ENCODE results near the gene ZNF219. TPM values are rescaled to one million over a fixed set of nuclear protein-coding genes. Genes with fewer than 3 reads are reported as not detected.

ZNF219 gene
- polyA plus RNA-seq, 2 donors = 39.9 to 42.2 TPM

DNA sequence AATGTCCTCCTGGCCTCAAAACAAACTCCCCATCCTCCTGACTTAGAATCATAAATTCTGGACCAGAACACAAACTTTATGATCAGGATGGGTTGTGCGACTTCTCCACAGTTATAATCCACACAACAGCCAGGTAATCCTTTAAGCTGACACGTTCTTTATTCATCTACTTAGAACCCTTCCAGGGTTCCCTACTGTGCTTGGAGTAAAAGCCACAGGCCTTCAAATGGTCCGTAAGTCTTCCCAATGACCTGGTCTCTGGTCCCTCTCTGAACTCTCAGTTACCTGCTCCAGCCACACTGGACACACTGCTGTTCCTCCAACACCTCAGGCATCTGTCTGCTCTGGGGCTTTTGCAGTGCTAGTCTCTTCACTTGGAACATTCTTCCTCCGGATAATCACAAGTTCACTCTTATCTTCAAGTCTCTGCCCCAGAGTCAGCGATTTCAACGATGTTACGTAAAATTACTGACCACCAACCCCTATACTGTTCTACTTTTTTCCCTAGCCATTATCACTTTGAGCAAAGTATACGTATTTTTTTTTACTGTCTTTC is 58.0 kb downstream of the ZNF219 start:
- H3K9me3 ChIP-seq (ENCODE audit: control insufficient read depth in 2 of 2, insufficient read depth in 1 of 2, low read depth in 1 of 2, low read length in 1 of 2) = no peaks in the 10 kb centered on the region
- WGBS, 2 donors = 64 to 70% methylated on average over 8 of the region's 8 CpGs

More for the DNA sequence above, 58.0 kb downstream of the ZNF219 start:
- peaks cover 0 to 21% of the 10 kb centered on the region in 2 donors for H3K4me1 ChIP-seq (ENCODE audit: control insufficient read depth in 2 of 2, insufficient read depth in 2 of 2, low read length in 1 of 2)
- H3K4me3 ChIP-seq (ENCODE audit: low read depth in 1 of 2, low read length in 2 of 2) = no peak overlapping the region
- no peaks in the 10 kb centered on the region for H3K36me3 ChIP-seq (ENCODE audit: control insufficient read depth in 2 of 2, insufficient read depth in 2 of 2, low read length in 1 of 2)
- no peaks in the 10 kb centered on the region for H3K27me3 ChIP-seq (ENCODE audit: control insufficient read depth in 1 of 2, insufficient read depth in 2 of 2, low read length in 2 of 2)
- H3K27ac ChIP-seq (ENCODE audit: low read depth in 2 of 2, low read length in 1 of 2) = peak overlapping the region in 1 of 2 donors; percentile 13

Other genes starting within 250 kb of the ZNF219 start
- under 1 TPM in 1 of 2 donors, not detected in 1; 0.09 TPM for gene RNASE3, start 207.3 kb downstream of the ZNF219 start, polyA plus RNA-seq
- under 1 TPM; 0.29 to 0.46 TPM for gene RNASE2, start 143.2 kb downstream of the ZNF219 start, polyA plus RNA-seq
- gene METTL17, start 108.7 kb downstream of the ZNF219 start, polyA plus RNA-seq = 10 to 100 TPM; 55.1 to 56.3 TPM
- gene SLC39A2, start 99.4 kb downstream of the ZNF219 start, polyA plus RNA-seq = 10 to 100 TPM in 1 of 2 donors, 1 to 10 TPM in 1; 8.2 to 20.3 TPM
- gene NDRG2, start 73.6 kb downstream of the ZNF219 start, polyA plus RNA-seq = 100 to 1,000 TPM; 131 to 252 TPM
- gene TPPP2, start 68.4 kb downstream of the ZNF219 start, polyA plus RNA-seq = under 1 TPM in 1 of 2 donors, not detected in 1; 0.14 TPM
- gene RNASE13, start 63.8 kb downstream of the ZNF219 start, polyA plus RNA-seq = not detected
- gene RNASE7, start 56.3 kb downstream of the ZNF219 start, polyA plus RNA-seq = 10 to 100 TPM; 33.9 to 92.8 TPM
- gene RNASE8, start 40.8 kb downstream of the ZNF219 start, polyA plus RNA-seq = not detected
- gene ARHGEF40, start 28.4 kb downstream of the ZNF219 start, polyA plus RNA-seq = 1 to 10 TPM; 1.8 to 3.0 TPM
- 1 to 10 TPM; 1.6 to 1.8 TPM for gene TMEM253, start 2.4 kb upstream of the ZNF219 start, polyA plus RNA-seq
- not detected for gene OR5AU1, start 57.4 kb upstream of the ZNF219 start, polyA plus RNA-seq
- 100 to 1,000 TPM; 431 to 699 TPM for gene HNRNPC, start 170.8 kb upstream of the ZNF219 start, polyA plus RNA-seq
- gene RPGRIP1, start 181.4 kb upstream of the ZNF219 start, polyA plus RNA-seq = under 1 TPM; 0.11 to 0.14 TPM